ENCODE measurements around the gene TMCC1.
A peak's percentile ranks its signal among the peaks of the same experiment; 100 is the strongest.
"Not testable (repeated sequence)": the region's sequence is repeated elsewhere in the genome, so short reads cannot be mapped to it uniquely, and the experiment has no call there.

Gene TMCC1

GRCh38 chr3:129893581-129894070 lies at the start of gene TMCC1:
TSS of gene TMCC1 (minus strand) at chr3:129893711.
- peak; percentile 94 for DNase-seq (ENCODE audit: low spot score)

- DNase-seq (ENCODE audit: low spot score): no peak
Measured at GRCh38 chr3:129943020-129943419, 49.5 kb upstream of the TMCC1 start.

- peak; percentile 54 for DNase-seq (ENCODE audit: low spot score)
Measured at GRCh38 chr3:129942296-129942695, 48.8 kb upstream of the TMCC1 start.

- no peak for DNase-seq (ENCODE audit: low spot score)
Measured at GRCh38 chr3:129940086-129940485, 46.6 kb upstream of the TMCC1 start.

- no peak for DNase-seq (ENCODE audit: low spot score)
Measured at GRCh38 chr3:129938140-129938930, 44.8 kb upstream of the TMCC1 start.

- no peak for DNase-seq (ENCODE audit: low spot score)
Measured at GRCh38 chr3:129937717-129938116, 44.2 kb upstream of the TMCC1 start.

- DNase-seq (ENCODE audit: low spot score): peak; percentile 73
Measured at GRCh38 chr3:129936757-129937156, 43.2 kb upstream of the TMCC1 start.

- peak; percentile 18 for DNase-seq (ENCODE audit: low spot score)
Measured at GRCh38 chr3:129934234-129935123, 41.0 kb upstream of the TMCC1 start.

- no peak for DNase-seq (ENCODE audit: low spot score)
Measured at GRCh38 chr3:129933471-129933870, 40.0 kb upstream of the TMCC1 start.

GRCh38 chr3:129929383-129929782 lies 35.9 kb upstream of the TMCC1 start:
- DNase-seq (ENCODE audit: low spot score): no peak

GRCh38 chr3:129927072-129927471 lies 33.6 kb upstream of the TMCC1 start:
- no peak for DNase-seq (ENCODE audit: low spot score)

- no peak for DNase-seq (ENCODE audit: low spot score)
Measured at GRCh38 chr3:129919806-129920205, 26.3 kb upstream of the TMCC1 start.

- DNase-seq (ENCODE audit: low spot score): no peak
Measured at GRCh38 chr3:129919357-129919756, 25.8 kb upstream of the TMCC1 start.

- DNase-seq (ENCODE audit: low spot score): no peak
Measured at GRCh38 chr3:129918461-129918860, 24.9 kb upstream of the TMCC1 start.

- DNase-seq (ENCODE audit: low spot score): no peak
Measured at GRCh38 chr3:129917423-129918007, 24.0 kb upstream of the TMCC1 start.

- DNase-seq (ENCODE audit: low spot score): no peak
Measured at GRCh38 chr3:129913618-129914017, 20.1 kb upstream of the TMCC1 start.

- DNase-seq (ENCODE audit: low spot score): no peak
Measured at GRCh38 chr3:129911261-129911861, 17.9 kb upstream of the TMCC1 start.

GRCh38 chr3:129909235-129909634 lies 15.7 kb upstream of the TMCC1 start:
- DNase-seq (ENCODE audit: low spot score): not testable (repeated sequence)

GRCh38 chr3:129908417-129908816 lies 14.9 kb upstream of the TMCC1 start:
- no peak for DNase-seq (ENCODE audit: low spot score)

GRCh38 chr3:129901272-129901671 lies 7.8 kb upstream of the TMCC1 start:
- DNase-seq (ENCODE audit: low spot score): not testable (repeated sequence)

- no peak for DNase-seq (ENCODE audit: low spot score)
Measured at GRCh38 chr3:129897026-129897425, 3.5 kb upstream of the TMCC1 start.

Measured in SW480 (cell line).